ENCODE results near the gene ARHGAP40. TPM values are rescaled to one million over a fixed set of nuclear protein-coding genes. Genes with fewer than 3 reads are reported as not detected.

The ARHGAP40 gene
- total and polyA plus RNA-seq, 2 of the 13 experiments (the other 11 are each of a cell fraction or from before 2014, with no cell fraction given) = 0.75 to 2.1 TPM

DNA sequence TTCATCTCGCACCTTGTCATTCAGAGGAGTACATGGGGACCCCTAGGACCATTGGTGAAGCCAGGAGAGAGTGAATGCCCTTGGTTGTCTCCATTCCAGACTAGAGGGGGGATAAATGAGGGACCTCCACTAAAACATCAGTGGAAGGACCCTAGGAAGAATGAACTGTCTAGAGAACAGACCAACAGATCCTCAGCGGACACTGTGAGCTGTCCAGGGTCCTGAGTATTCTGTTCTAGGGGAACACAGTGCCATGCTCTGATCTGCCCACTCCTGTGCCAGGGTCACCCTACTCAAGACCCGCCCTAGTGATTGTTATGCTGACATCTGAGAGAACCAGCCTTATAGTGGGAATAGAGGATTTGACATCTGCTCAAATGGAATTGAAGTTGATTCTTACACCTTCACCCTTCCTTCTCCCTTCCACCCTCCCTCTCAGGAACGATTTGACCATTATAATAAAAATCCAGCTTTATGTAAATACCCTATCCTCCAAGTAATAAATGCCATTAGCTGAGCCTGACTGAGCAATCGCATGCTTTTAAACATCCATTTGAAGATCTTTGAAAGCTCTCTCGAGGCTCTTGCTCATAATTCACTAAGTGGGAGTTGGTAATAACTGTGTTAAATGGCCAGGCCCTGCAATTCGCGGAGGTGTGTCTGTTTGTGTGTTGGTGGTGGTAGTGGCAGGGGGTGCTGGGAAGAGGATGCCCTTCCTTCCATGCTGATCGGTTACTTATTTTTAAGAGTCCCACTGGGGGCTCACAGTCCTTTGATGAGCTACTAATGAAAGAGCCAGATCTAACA, 79.1 kb downstream of the ARHGAP40 start (continued):
- TF ChIP-seq ZKSCAN5 (CRISPR knock-in tag; IDR thresholded peaks at IDR 0.05) (no peak), ZNF354B (CRISPR knock-in tag; IDR thresholded peaks at IDR 0.05) (no peak), PHF21A (CRISPR knock-in tag; IDR thresholded peaks at IDR 0.05) (no peak)
- TF ChIP-seq, protein P1, sequence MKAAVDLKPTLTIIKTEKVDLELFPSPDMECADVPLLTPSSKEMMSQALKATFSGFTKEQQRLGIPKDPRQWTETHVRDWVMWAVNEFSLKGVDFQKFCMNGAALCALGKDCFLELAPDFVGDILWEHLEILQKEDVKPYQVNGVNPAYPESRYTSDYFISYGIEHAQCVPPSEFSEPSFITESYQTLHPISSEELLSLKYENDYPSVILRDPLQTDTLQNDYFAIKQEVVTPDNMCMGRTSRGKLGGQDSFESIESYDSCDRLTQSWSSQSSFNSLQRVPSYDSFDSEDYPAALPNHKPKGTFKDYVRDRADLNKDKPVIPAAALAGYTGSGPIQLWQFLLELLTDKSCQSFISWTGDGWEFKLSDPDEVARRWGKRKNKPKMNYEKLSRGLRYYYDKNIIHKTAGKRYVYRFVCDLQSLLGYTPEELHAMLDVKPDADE (CRISPR knock-in tag; IDR thresholded peaks at IDR 0.05) = 0 out of 2 replicates have a peak, but pooled peaks have one; percentile 42

DNA sequence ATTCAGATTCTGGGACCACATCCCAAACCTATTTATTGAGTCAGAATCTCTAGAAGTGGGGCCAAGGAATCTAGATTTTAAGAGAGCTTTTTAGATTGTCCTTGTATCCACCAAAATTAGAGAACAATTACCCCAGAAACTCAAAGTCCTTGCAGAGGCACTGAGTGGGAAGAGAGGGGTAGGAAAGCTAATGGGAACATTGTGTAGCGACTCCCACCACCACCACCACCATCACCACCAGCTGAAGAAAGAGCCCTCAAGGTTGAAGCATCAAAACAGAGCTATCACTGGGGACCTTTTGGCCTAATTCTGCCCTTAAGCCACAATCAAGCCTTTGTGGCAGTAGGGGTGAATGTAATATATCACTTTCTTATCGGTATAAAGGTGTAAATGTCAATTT, 83.7 kb downstream of the ARHGAP40 start:
- POLR2A ChIA-PET = no interaction called here
- Histone ChIP-seq H3K36me3 (replicated peaks in 1 of 2; ENCODE audit: control insufficient read depth in 1 of 2, insufficient read depth in 2 of 2, low read length in 2 of 2) (no peaks in the 10 kb centered on the region), H3K27ac (ENCODE audit: extremely low read length, insufficient read depth, low read length) (no peak overlapping the region), H3K4me3 (replicated peaks in 1 of 3; ENCODE audit: insufficient read depth in 1 of 3, low read depth in 2 of 3, low read length in 3 of 3) (no peak overlapping the region), H2AFZ (ENCODE audit: low read length) (no peak overlapping the region), H4K20me1 (ENCODE audit: insufficient read depth, low read length) (no peaks in the 10 kb centered on the region), H3K9ac (ENCODE audit: insufficient read depth, low read depth, low read length) (no peak overlapping the region), H3K27me3 (ENCODE audit: control insufficient read depth in 1 of 2, insufficient read depth in 2 of 2, low read length in 2 of 2) (no peaks in the 10 kb centered on the region), H3K4me1 (ENCODE audit: insufficient read depth, low read length) (no peaks in the 10 kb centered on the region), H3K4me2 (ENCODE audit: low read depth, low read length) (no peak overlapping the region), H3K79me2 (ENCODE audit: insufficient read depth, low read length) (no peaks in the 10 kb centered on the region), H3K9me3 (ENCODE audit: low read length) (no peaks in the 10 kb centered on the region)
- ATAC-seq (no peak), FAIRE-seq (no peak), DNase-seq (ENCODE audit: low spot score) (no peak)
- BruUV-seq (replicated peaks) = no TSS peak
- CTCF ChIA-PET (ENCODE audit: low intra/inter-chr PET ratio, low total read pairs) = no interaction called here
- 85% methylated on average over 2 of the region's 2 CpGs for WGBS (ENCODE audit: low lambda C conversion rate)
- in situ Hi-C loops (cut with HindIII; ENCODE audit: extremely low pct_ligation_motif_present, low pct_unique_long_range_greater_than_20kb) (no loop called here), intact Hi-C loops (cut with micrococcal nuclease; ENCODE audit: unreplicated experiment) (no loop called here)
- TF ChIP-seq ELF4 (CRISPR knock-in tag; IDR thresholded peaks at IDR 0.05; ENCODE audit: borderline replicate concordance) (no peak), ZNF782 (CRISPR knock-in tag; IDR thresholded peaks at IDR 0.05; ENCODE audit: borderline replicate concordance) (no peak), FLYWCH1 (CRISPR knock-in tag; IDR thresholded peaks at IDR 0.05) (no peak), ZNF773 (CRISPR knock-in tag; IDR thresholded peaks at IDR 0.05; ENCODE audit: borderline replicate concordance) (no peak), TCF12 (IDR thresholded peaks at IDR 0.05) (no peak), TCF12 (CRISPR knock-in tag; IDR thresholded peaks at IDR 0.05) (no peak), FOXP1 (IDR thresholded peaks at IDR 0.05) (no peak), FOXP1 (CRISPR knock-in tag; IDR thresholded peaks at IDR 0.05) (no peak), ARNT (IDR thresholded peaks at IDR 0.05) (no peak), FIP1L1 (IDR thresholded peaks at IDR 0.05; ENCODE audit: borderline replicate concordance, insufficient read depth, low read depth, low read length) (no peak), PBX2 (CRISPR knock-in tag; IDR thresholded peaks at IDR 0.05) (no peak), ZSCAN31 (CRISPR knock-in tag; IDR thresholded peaks at IDR 0.05; ENCODE audit: low read depth) (no peak), MZF1 (CRISPR knock-in tag; IDR thresholded peaks at IDR 0.05; ENCODE audit: borderline replicate concordance) (no peak), ZNF558 (CRISPR knock-in tag; IDR thresholded peaks at IDR 0.05; ENCODE audit: borderline replicate concordance) (no peak)
- TF ChIP-seq, protein P2, sequence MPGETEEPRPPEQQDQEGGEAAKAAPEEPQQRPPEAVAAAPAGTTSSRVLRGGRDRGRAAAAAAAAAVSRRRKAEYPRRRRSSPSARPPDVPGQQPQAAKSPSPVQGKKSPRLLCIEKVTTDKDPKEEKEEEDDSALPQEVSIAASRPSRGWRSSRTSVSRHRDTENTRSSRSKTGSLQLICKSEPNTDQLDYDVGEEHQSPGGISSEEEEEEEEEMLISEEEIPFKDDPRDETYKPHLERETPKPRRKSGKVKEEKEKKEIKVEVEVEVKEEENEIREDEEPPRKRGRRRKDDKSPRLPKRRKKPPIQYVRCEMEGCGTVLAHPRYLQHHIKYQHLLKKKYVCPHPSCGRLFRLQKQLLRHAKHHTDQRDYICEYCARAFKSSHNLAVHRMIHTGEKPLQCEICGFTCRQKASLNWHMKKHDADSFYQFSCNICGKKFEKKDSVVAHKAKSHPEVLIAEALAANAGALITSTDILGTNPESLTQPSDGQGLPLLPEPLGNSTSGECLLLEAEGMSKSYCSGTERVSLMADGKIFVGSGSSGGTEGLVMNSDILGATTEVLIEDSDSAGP (CRISPR knock-in tag; IDR thresholded peaks at IDR 0.05; ENCODE audit: borderline replicate concordance) = no peak
